ENCODE results near the gene SLC2A8. TPM values are rescaled to one million over a fixed set of nuclear protein-coding genes. Genes with fewer than 3 reads are reported as not detected.

The SLC2A8 gene
- total RNA-seq, 1 donor from 2014 or later: 30.6 TPM

DNA sequence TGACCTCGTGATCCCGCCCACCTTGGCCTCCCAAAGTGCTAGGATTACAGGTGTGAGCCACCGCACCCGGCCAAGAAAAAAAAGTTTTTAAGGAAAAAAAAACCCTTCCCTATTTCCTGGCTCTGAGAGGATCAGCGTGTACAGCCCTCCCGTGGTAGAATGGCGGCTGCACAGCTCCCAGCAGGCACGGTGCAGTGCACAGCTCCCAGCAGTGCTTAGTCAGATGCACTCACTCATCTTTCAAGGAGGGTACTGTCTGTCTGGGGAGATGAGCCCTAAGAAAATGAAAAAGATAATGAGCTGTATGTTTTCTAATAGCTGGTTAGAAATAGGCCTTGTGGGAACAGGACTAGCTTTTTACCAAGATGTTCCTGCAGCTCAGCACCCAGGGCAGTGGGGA is 36.7 kb upstream of the SLC2A8 start:
- Mint-ChIP-seq H3K27me3 (ENCODE audit: unreplicated experiment) (peaks cover 3% of the 10 kb centered on the region), H3K27ac (ENCODE audit: unreplicated experiment) (no peak overlapping the region)
- no peak for DNase-seq

DNA sequence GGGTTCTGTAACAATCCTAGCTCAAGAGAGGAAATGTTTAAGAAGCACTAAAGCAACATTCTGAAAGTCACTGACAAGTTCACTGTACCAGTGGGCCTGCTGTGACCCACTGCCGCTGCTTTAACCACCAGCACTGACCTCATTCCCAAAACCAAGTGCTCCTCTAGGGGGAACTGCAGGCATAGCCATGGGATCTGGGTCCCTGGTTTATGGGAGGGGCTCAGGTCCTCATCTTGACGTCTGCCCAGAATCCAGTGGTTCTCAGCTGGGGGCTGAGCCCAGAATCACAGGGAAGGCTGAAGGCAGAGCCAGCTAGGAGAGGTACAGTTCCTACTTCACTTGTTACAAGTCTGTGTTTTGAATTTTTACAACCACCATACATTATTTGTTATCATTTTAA is 36.1 kb upstream of the SLC2A8 start:
- DNase-seq: no peak
- H3K27ac Mint-ChIP-seq (ENCODE audit: unreplicated experiment): no peak overlapping the region
- TF ChIP-seq, protein P1, sequence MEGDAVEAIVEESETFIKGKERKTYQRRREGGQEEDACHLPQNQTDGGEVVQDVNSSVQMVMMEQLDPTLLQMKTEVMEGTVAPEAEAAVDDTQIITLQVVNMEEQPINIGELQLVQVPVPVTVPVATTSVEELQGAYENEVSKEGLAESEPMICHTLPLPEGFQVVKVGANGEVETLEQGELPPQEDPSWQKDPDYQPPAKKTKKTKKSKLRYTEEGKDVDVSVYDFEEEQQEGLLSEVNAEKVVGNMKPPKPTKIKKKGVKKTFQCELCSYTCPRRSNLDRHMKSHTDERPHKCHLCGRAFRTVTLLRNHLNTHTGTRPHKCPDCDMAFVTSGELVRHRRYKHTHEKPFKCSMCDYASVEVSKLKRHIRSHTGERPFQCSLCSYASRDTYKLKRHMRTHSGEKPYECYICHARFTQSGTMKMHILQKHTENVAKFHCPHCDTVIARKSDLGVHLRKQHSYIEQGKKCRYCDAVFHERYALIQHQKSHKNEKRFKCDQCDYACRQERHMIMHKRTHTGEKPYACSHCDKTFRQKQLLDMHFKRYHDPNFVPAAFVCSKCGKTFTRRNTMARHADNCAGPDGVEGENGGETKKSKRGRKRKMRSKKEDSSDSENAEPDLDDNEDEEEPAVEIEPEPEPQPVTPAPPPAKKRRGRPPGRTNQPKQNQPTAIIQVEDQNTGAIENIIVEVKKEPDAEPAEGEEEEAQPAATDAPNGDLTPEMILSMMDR (IDR thresholded peaks at IDR 0.05; ENCODE audit: partially characterized antibody, unreplicated experiment): no peak
- no peaks in the 10 kb centered on the region for H3K36me3 Mint-ChIP-seq (ENCODE audit: unreplicated experiment)
- peaks cover 9% of the 10 kb centered on the region for H3K4me1 Mint-ChIP-seq (ENCODE audit: low read depth, unreplicated experiment)
- H3K4me3 Mint-ChIP-seq (ENCODE audit: unreplicated experiment): no peak overlapping the region
- H3K27me3 Mint-ChIP-seq (ENCODE audit: unreplicated experiment): peaks cover 3% of the 10 kb centered on the region
- H3K9me3 Mint-ChIP-seq (ENCODE audit: unreplicated experiment): no peaks in the 10 kb centered on the region

More for the DNA sequence above, 36.7 kb upstream of the SLC2A8 start:
- TF ChIP-seq, protein P1 (IDR thresholded peaks at IDR 0.05; ENCODE audit: partially characterized antibody, unreplicated experiment): no peak
- Mint-ChIP-seq H3K4me1 (ENCODE audit: low read depth, unreplicated experiment) (peaks cover 9% of the 10 kb centered on the region), H3K4me3 (ENCODE audit: unreplicated experiment) (no peak overlapping the region), H3K9me3 (ENCODE audit: unreplicated experiment) (peaks cover 2% of the 10 kb centered on the region), H3K36me3 (ENCODE audit: unreplicated experiment) (no peaks in the 10 kb centered on the region)

DNA sequence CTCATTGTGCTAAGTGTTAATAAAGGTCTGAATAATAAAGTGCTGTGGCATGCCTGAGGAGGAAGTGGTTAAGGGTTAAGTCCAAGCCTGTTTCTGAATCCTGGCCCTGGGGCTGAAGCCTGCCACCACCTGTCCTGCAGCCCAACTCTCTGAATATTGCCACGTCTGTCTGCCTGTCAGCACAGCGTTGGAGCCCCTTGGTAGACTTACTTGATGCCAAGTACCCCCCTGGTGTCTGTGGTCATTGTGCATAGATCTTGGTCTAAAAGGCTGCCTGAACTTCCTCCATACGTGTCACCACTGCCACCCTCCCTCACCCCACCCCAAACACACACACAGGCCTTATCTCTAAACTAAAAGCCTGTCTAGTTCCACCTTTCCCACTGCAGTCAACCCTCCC is 35.4 kb upstream of the SLC2A8 start:
- no peaks in the 10 kb centered on the region for H3K36me3 Mint-ChIP-seq (ENCODE audit: unreplicated experiment)
- DNase-seq: no peak
- H3K27ac Mint-ChIP-seq (ENCODE audit: unreplicated experiment): no peak overlapping the region
- no peak overlapping the region for H3K4me3 Mint-ChIP-seq (ENCODE audit: unreplicated experiment)
- peaks cover 3% of the 10 kb centered on the region for H3K27me3 Mint-ChIP-seq (ENCODE audit: unreplicated experiment)
- H3K4me1 Mint-ChIP-seq (ENCODE audit: low read depth, unreplicated experiment): peaks cover 9% of the 10 kb centered on the region
- TF ChIP-seq, protein P1 (IDR thresholded peaks at IDR 0.05; ENCODE audit: partially characterized antibody, unreplicated experiment): no peak
- no peaks in the 10 kb centered on the region for H3K9me3 Mint-ChIP-seq (ENCODE audit: unreplicated experiment)

DNA sequence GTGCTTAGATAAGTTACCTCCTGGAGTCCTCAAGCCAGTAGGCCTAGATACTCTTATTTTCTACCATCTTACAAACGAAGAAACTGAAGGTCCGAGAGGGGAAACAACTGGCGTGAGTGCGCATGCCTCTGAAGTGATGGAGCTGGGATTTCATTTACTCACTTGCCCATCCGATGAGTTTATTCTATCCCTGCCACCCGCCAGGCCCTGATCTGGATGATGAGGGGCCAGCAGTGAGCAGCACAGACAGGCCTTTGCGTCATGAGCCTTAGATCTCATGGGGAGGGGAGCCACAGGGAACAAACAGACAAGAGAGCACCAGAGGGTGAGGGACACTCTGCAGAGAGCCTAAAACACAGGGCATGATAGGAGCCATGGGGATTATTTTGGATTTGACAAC is 34.1 kb upstream of the SLC2A8 start:
- no peak overlapping the region for H3K27ac Mint-ChIP-seq (ENCODE audit: unreplicated experiment)

DNA sequence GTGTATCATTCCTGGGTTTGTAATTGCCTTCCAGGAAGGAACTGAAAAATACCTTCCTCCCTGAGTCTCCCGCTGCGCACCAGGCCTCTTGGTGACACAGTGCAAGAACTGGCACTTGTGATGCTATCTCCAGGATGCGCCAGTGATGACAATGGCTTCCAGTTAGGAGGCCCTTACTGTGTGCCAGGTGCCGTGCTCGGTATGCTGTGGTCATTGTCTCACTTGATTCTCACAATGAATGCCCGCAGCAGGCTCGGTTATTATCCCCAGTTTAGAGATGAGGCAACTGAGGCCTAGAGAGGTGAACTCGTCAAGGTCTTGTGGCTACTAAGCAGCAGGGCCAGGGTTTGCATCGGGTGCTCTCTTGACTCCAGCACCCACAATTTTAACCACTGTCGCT is 31.5 kb upstream of the SLC2A8 start:
- Mint-ChIP-seq H3K36me3 (ENCODE audit: unreplicated experiment) (no peaks in the 10 kb centered on the region), H3K9me3 (ENCODE audit: unreplicated experiment) (no peaks in the 10 kb centered on the region)
- TF ChIP-seq, protein P1 (IDR thresholded peaks at IDR 0.05; ENCODE audit: partially characterized antibody, unreplicated experiment): no peak

More for the DNA sequence above, 34.1 kb upstream of the SLC2A8 start:
- peaks cover 1% of the 10 kb centered on the region for H3K27me3 Mint-ChIP-seq (ENCODE audit: unreplicated experiment)
- H3K4me3 Mint-ChIP-seq (ENCODE audit: unreplicated experiment): no peak overlapping the region
- no peaks in the 10 kb centered on the region for H3K9me3 Mint-ChIP-seq (ENCODE audit: unreplicated experiment)
- no peaks in the 10 kb centered on the region for H3K36me3 Mint-ChIP-seq (ENCODE audit: unreplicated experiment)
- TF ChIP-seq, protein P1 (IDR thresholded peaks at IDR 0.05; ENCODE audit: partially characterized antibody, unreplicated experiment): no peak
- no peak for DNase-seq
- peaks cover 9% of the 10 kb centered on the region for H3K4me1 Mint-ChIP-seq (ENCODE audit: low read depth, unreplicated experiment)

More for the DNA sequence above, 31.5 kb upstream of the SLC2A8 start:
- no peak overlapping the region for H3K4me3 Mint-ChIP-seq (ENCODE audit: unreplicated experiment)
- no peaks in the 10 kb centered on the region for H3K27me3 Mint-ChIP-seq (ENCODE audit: unreplicated experiment)
- peaks cover 13% of the 10 kb centered on the region for H3K4me1 Mint-ChIP-seq (ENCODE audit: low read depth, unreplicated experiment)
- no peak overlapping the region for H3K27ac Mint-ChIP-seq (ENCODE audit: unreplicated experiment)
- DNase-seq: no peak
